ENCODE measurements around the gene PGP.
A peak's percentile ranks its signal among the peaks of the same experiment; 100 is the strongest.
"Not testable (repeated sequence)": the region's sequence is repeated elsewhere in the genome, so short reads cannot be mapped to it uniquely, and the experiment has no call there.

PGP gene, protein sequence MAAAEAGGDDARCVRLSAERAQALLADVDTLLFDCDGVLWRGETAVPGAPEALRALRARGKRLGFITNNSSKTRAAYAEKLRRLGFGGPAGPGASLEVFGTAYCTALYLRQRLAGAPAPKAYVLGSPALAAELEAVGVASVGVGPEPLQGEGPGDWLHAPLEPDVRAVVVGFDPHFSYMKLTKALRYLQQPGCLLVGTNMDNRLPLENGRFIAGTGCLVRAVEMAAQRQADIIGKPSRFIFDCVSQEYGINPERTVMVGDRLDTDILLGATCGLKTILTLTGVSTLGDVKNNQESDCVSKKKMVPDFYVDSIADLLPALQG

DNA sequence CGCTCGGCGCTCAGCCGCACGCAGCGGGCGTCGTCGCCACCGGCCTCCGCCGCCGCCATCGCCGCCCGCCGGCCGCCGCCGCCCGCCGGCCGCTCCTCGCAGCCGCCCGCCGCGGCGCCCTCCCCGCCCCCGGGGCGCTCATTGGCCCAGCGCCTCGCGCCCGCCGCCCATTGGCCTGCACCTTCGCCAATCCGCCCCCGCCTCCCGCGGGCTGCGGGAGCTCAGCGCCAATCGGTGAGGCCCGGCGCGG is at the start of gene PGP:
PGP (minus strand) TSS at position 122 of the 250 bp plus-strand sequence; CDS start at position 59, 63 bp downstream.
- DNase-seq, result no peak

DNA sequence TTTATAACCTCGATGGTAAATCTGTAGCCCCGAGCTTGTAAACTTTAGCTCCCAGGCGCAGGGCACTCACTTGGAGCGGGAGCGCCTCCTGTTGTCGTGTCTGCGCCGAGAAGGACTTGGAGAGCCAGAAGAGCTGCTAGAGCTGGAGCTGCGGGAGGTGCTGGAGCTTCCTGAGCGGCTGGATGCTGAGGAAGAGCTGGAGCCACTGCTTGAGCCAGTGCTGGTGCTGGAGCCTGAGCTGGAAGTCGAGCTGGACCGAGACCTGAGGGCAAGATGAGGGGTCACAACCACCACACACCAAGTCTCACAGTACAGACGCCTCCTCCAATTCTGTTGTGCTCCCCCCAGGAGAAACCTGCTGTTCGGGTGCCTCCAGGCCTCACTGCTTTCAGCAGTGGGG is 48.4 kb upstream of the PGP start:
- not testable (repeated sequence) for DNase-seq

DNA sequence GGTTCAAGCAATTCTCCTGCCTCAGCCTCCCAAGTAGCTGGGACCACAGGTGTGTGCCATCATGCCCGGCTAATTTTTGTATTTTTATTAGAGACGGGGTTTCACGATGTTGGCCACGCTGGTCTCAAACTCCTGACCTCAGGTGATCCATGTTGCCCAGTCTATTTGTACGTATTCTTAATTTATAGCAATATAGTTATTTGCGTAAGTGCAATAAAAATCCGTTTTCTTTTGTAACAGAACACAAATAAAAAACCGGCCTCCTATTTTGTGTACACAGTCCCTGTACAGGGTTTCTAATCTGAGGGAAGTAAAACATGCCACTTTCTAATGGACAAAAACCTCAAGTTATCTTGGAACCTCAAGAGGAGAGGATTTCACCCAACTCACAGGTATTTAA is 45.6 kb upstream of the PGP start:
- no peak for DNase-seq

DNA sequence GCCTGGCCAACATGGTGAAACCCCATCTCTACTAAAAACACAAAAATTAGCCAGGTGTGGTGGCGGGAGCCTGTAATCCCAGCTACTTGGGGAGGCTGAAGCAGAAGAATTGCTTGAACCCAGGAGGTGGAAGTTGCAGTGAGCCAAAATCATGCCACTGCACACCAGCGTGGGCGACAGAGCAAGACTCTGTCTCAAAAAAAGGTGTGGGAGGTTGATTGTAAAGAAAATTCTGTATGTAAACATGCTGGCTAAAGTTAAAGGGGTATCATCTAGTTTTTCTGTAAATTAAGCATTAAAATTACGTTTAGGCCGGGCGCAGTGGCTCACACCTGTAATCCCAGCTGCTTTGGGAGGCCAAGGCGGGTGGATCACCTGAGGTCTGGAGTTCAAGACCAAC is 43.9 kb upstream of the PGP start:
- not testable (repeated sequence) for DNase-seq

DNA sequence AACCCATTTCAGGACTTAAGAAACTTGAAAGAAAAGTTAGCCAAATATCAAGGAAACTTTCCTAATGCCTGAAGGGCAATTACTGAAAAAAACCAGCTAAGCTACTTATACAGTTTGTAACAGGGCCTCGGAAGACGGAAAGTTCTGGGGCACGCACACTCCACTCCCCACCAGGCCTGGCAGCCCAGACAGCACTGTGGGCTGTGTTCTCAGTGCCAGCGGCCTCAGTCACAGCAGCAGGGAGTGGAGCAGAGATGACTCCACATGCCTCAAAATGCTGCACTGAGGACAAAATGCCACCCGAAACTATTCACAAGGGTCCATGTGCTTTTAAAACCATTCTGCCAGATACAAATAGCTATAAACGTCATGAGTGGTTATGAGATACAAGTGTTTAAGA is 43.1 kb upstream of the PGP start:
- DNase-seq, result no peak

DNA sequence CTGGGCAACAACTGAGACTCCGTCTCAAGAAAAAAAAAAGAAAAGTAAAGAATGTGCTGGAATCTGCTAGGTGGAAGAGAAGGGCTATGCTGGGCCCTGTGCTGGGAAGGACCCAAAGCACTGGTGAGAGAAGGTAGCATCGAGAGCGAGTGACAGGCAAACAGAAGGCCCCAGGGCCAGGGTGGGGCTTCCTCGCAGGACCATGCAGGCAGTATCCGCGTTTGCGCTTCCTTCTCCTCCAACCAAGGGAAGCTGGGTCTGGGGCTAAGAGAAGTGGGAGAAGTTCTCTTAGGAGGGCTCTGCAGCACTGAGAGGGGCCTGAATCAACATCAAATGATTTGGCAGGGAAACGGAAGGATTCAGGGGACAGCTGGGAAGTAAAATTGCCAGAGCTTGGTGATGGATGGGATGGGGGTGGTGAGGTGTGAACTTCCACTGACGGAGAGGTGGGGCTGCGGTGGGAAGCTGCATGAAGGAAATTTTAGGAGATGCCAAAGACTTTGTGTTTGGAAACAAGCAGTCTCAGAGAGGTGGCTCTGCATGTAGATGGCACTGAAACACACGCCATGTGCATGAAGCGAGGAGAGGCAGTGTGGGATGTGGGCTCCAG is 42.0 kb upstream of the PGP start:
- DNase-seq, result no peak

DNA sequence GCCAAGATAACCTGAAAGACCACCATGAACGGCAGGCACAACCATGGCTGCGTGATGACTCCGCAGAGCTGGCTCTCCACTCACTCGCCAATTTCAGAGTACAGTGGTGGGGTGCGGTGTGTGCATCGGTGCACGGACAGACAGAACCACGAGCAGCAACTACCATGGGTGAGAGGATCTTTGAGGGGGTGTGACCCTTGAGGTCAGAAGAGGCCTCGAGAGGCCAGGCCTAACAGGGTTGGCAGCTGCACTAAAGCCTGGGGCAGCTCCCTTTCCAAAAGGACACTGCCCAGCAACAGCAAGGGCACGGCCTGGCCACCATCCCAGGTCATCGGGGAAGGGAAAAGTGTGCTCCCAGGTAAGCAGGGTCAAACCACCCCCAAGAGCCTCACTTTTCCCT is 38.7 kb upstream of the PGP start:
- no peak for DNase-seq

DNA sequence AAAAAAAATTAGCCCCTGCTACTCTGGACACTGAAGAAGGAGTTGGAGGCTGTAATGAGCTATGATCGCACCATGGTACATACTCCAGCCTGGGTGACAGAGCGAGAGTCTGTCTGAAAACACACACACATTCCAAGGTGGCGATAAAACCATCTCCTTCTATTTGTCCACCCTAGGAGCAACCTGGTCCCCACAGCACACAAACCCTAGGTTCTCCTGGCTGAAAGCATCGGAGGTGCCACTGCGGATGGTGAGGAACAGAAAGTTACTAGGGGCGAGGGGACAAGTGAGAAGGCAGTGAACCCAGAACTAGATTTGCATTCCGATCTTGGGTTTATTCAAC is 38.1 kb upstream of the PGP start:
- no peak for DNase-seq

DNA sequence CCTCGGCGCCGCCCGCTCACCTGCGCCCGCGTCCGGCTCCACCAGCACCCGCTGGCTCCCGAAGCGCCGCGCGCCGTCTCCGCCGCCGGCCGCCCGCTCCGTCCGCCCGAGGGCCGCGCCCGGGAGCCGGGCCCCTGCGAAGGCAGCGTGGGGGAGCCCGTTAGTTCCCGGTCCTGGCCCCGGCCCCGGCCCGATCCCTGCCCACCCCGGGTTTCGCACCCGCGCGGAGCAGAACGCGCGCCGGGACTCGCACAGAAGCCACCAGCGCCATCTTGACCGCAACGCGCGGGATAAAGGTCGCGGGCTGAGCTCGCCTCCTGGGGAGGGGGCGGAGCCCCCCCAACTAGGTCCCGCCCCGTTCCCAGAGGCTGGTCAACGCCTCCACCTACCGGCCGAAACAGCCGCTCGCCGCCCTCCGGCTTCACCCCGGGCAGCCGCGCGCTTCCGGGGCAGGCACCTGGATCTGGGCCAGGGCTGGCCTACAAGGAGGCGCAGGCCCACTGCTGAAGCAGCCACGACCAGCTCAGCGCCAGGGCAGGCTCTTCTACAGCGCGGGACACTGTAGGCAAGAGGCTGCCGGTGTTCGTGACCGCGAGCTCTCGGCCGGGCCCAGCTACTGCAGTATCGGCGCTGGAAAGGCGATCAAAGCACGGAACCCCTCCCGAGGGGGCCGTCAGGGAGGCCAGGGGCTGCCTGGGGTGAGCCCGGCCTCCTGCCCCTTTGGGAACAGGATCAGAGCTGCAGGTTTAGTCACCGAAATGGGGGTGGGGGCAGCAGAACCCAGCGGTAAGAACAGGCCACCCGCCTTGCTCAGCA is 36.9 kb upstream of the PGP start, which contains the start of gene ECI1:
ECI1 (minus strand) TSS at position 292 of the 816 bp plus-strand sequence; CDS start at position 271, 21 bp downstream.
- peak; percentile 76 to 80 for DNase-seq

DNA sequence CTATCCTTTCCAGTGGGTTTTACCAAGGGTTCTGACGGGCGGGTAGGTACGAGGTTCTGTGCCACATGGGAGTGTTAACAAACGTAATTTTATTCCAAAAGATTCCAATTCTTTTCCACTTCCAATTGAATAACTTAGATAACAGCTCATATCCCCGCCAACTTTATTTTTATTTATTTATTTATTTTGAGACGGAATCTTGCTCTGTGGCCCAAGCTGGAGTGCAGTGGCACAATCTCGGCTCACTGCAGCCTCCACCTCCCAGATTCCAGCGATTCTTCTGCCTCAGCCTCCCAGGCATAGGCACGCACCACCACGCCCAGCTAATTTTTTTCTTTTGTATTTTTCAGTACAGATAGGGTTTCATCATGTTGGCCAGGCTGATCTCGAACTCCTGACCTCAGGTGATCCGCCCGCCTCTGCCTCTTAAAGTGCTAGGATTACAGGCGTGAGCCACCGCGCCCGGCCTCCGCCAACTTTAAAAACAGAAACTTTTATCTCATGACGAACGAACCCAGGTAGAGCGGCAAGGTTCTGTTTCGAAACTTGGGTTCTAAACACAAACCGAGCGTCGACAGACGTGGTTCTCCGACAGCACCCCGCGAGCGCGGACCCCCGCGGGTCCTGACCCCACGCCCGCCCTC is 36.1 kb upstream of the PGP start:
- peak in 1 of 2 donors; percentile 31 for DNase-seq

DNA sequence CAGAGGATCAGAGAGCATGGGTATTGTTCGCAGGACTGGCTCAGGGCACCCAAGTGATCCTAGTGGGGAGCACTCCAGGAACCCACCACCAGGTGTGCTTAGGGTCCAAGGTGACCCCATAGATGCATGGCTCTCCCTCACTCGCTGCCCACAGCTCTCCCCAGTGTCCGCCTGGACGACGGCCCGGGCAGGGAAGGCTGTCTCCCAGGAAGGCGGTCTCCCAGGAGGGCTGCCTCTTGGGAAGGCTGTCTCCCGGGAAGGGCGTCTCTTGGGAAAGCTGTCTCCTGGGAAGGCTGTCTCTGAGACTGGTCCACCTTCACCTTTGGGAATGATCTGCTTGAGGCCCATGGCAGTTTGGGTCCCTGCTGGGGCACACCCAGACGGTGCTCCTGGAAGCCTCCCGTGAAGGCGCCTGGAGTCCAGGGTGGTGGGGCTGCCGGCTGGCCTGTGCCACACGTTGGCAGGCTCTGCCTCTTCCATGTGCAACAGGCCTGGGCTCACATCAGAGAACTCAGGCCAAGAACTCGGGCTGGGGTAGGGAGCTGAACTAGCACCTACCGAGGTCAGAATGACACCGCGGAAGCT is 31.8 kb upstream of the PGP start:
- DNase-seq, result no peak

DNA sequence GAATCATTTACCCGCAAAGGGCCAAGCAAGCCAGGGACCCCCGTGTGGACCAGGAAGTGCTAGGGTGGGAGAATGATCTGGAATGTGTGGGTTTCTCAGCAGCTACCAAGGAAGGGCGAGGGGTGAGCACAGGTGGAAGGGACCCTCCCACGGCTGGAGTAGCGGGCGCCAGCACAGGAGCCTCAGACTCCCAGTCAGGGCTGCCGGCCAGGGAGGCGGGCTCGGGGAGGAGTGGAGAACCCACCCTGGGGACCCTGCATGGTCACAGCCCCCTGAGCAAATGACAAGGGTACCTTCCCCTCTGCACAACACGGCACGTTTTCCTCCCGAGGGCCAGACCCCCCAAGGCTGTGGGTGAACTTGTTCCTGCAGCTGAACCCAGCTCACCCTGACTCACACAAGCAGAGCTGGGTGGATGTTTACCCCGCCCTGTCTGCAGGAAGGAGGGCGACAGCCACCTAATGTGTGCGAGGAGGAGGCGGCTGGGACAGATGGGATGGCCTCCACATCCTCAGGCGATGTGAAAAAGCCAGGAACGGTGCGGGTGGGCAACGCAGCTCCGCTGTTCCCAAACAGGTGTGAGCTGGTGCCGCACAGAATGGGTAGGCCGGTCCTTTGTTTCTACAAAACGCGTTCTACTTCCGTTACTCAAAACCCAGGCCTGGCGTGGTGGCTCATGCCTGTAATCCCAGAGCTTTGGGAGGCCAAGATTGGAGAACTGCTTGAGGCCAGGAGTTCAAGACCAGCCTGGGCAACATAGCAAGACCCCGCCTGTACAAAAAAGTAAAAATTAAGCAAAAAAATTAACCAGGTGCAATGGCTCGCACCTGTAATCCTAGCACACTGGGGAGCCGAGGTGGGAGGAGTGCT is 30.5 kb upstream of the PGP start:
- DNase-seq, result no peak

DNA sequence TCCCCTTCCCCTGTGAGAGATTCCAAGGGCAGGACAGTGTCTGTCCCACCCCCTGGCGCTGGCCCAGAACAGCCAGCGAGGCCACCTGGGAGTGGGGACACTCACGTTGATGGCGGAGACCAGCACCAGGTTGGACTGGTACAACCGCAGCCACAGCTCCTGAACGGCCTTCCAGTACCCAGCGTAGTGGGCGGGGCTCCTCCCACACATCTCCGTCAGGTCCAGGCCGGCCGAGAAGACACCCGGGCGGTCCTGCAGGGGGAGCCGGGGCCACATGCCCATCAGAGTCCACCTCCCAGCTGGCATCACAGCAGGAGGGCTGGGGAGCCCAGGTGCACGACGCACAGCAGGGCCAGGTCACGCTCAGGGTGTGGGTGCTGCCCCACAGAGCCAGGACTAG is 29.7 kb upstream of the PGP start:
- DNase-seq, result no peak

DNA sequence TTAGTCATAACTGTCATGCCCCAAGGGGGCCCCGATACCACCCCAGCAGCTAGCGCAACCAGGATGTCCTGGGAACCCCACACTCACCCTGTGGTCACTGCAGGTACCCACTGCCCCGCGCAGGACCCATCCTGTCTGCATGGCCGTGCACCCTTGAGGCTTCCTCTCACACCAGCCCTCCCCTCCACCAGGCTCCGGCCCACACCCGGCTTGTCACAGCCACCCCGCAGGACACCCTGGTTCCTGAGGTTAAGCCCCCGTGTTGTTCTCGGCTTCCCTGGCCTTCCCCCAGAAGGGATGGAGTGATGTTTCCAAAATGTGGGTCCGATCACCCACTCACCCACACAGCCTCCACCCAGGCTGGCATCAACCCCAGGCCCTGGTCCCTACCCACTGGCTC is 29.1 kb upstream of the PGP start:
- no peak for DNase-seq

DNA sequence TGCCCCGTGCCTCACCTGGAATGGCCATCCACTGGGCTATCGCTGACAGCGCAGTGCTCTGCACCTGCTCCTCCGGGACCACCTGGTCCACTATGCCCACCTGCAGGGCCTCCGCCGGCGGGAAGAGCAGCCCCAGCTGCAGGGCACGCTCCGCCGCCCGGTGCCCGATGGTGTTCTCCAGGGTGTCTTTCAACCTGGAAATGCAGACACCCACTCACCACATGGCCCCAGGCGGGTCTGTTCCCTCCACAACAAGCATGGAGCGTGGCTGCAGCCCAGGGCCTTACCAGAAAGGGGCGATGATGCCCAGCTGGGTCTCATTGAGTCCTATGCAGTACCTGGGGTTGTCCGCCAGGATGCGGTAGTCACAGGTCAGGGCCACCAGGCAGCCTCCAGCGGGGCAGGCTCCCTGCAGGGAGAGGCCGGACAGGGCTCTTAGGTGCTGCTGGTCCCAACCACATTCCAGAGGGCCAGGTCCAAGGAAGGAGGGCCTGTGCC is 28.4 kb upstream of the PGP start:
- DNase-seq, result no peak

DNA sequence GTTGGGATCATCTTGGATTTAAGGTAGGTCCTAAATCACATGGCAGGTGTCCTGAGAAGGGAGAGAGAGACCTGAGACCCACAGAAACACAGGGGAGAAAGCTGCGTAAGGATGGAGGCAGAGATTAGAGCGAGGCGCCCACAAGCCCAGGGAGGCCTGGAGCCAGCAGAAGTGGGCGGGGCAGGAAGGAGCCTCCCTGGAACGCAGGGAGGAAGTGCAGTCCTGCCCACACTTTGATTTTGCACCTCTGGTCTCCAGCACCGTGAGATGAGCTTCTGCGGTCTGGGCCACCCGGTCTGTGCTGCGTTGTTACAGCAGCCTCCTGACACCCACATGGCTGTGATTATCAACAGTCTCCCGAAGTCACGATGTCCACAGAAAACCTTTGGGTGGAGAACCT is 28.0 kb upstream of the PGP start:
- no peak for DNase-seq

DNA sequence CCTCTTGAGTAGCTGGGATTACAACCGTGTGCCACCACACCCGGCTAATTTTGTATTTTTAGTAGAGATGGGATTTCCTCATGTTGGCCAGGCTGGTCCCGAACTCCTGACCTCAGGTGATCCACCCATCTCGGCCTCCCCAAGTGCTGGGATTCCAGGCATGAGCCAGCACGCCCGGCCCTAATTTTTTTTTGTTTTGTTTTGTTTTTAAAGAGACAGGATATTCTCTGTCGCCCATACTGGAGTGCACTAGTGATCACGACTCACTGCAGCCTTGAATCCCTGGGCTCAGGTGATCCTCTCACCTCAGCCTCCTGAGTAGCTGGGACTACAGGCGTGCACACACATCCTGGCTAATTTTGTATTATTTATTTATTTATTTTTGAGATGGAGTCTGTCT is 25.7 kb upstream of the PGP start:
- DNase-seq, result not testable (repeated sequence)

DNA sequence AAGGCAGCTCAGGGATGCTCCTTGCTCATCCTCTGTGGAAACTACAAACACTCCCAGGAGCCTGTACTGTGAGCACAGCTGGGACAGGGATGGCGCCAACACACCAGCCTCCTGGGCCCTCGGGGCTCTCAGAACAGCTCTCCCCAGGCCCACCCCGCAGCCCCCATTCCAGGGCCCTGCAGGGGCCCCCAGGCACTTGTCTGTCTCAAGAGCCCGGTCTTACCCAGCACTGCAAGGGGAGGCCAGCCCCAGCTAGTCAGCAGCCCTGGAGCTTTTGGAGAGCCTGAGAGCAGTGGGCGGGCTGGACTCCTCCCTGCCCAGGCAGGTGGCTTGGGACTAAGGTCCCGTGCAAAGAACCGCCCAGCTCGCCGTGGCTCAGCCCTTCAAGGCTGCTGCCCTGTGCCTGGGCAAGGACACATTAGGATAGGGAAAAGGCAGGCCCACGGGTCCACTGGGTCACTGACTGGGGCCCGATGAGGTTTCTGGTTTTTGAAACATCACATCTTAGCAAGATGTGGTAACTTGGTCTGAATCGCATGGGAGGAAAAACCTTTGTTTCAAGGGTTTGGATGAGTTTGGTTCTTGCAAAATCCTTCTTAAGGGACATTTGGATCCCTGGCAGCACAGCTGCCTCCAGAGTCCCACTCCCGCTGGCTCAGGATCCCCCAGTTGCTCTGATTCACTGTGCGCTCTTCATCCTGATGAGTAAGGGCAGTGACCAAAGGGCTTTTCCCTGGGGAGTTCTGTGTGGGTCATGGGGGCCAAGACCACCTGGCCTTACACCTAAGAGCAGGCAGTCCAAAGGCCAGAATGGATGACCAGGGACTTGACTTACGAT is 24.4 kb upstream of the PGP start:
- DNase-seq, result no peak

DNA sequence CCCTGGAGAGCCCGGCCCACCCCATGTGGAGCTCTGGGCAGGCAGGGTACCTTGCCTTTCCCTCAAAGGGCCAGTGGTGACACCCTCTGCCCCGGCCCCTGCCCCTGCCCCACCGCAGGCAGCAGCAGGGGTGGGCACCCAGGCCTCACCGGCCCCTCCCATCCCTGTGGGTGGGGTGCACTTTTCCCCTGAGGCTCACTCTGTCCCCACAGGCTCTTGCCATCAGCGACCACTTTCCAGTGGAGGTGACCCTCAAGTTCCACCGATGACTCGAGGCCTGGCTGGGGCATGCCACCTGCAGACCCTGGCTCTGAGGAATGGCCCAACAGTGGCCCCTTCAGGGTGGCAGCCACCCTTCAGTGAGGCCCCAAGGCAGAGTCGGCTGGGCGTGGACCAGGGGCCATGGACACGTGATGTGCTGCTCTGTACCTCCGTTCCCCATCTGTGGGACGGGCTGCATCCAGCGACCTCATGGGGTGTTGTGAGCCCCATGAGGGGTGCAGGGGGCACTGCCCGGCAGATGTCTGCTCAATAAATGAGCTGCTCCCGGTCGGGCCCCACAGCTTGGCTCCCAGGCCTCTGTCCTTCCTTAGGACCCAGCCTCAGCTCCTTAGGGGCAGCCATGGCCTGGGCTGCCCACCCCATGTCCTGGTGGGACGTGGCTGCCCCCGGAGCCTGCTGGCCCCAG is 23.7 kb upstream of the PGP start:
- no peak for DNase-seq

DNA sequence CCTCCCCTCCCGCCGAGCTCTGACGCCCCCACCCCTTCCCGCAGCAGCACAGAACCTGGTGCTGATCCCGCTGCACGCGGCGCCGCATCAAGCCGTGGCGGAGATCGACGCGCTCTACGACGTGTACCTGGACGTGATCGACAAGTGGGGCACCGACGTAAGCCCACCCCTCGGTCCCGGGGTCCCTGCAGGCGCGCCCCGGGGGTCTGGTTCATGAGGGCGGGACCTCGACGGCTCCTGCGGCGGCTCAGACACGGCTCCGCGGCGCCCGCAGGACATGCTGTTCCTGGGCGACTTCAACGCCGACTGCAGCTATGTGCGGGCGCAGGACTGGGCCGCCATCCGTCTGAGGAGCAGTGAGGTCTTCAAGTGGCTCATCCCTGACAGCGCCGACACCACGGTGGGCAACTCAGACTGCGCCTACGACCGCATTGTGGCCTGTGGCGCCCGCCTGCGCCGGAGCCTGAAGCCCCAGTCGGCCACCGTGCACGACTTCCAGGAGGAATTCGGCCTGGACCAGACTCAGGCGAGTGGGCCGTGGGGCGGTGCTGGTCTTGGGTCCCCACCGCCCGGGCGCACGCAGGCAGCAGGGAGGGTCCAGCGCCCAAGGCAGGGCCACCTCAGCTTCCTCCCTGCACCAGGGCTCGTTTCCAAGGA is 23.0 kb upstream of the PGP start:
- DNase-seq, result no peak
